Nephron progenitor cell (in vitro differentiated cells): ENCODE results near the gene TMEM236.

Source experiments
- DNase-seq: peaks from one replicate; pipeline ENCODE4 v3.0.0; 2021
- H3K27ac Mint-ChIP-seq: 2 replicates; pipeline ENCODE4 v1.8.0; 2021; ENCODE audit warnings: mild to moderate bottlenecking, moderate library complexity, mixed read lengths
- H3K27me3 Mint-ChIP-seq: 2 replicates; pipeline ENCODE4 v1.8.0; 2021; ENCODE audit warnings: mild to moderate bottlenecking, low read depth, mixed read lengths; ENCODE audit not compliant: poor library complexity
- H3K36me3 Mint-ChIP-seq: 2 replicates; pipeline ENCODE4 v1.8.0; 2021; ENCODE audit warnings: low read depth, mixed read lengths
- H3K4me1 Mint-ChIP-seq: 2 replicates; pipeline ENCODE4 v1.8.0; 2021; ENCODE audit warnings: mixed read lengths
- H3K4me3 Mint-ChIP-seq: 2 replicates; pipeline ENCODE4 v1.8.0; 2021; ENCODE audit warnings: mild to moderate bottlenecking, moderate library complexity, mixed read lengths
- H3K9me3 Mint-ChIP-seq: 2 replicates; pipeline ENCODE4 v1.8.0; 2021; ENCODE audit warnings: mild to moderate bottlenecking, moderate library complexity, mixed read lengths
- TF ChIP-seq, protein P1 (sequence below): fragments of 200-600 bp; sonication (generic); IDR thresholded peaks from 2 replicates; pipeline ENCODE4 v1.5.0; 2021; ENCODE audit warnings: antibody characterized with exemption

Gene TMEM236

DNA sequence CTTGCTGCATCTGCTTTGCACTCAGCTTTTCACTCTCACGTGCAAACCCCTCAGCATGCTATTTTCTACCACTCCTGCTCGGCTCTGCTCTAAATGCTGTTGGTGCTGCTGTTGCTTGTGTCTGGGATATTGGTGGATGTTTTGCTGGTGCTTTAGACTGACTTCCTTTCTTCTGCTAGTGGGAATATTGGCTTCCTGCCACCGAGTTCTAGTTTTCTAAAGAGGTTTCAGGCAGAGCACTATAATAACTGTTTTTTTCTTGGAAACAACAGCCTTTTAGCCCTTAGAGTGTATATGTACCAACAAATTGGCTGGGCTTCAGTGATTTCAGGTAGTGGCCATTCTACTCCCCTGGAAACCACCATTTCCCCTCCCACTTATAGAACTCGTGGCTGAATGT, 27.8 kb downstream of the TMEM236 start:
- Mint-ChIP-seq H3K36me3 (no peaks in the 10 kb centered on the region), H3K4me1 (peaks cover 5% of the 10 kb centered on the region), H3K9me3 (no peaks in the 10 kb centered on the region), H3K27me3 (peaks cover 4% of the 10 kb centered on the region), H3K4me3 (no peak overlapping the region), H3K27ac (no peak overlapping the region)
- TF ChIP-seq, protein P1, sequence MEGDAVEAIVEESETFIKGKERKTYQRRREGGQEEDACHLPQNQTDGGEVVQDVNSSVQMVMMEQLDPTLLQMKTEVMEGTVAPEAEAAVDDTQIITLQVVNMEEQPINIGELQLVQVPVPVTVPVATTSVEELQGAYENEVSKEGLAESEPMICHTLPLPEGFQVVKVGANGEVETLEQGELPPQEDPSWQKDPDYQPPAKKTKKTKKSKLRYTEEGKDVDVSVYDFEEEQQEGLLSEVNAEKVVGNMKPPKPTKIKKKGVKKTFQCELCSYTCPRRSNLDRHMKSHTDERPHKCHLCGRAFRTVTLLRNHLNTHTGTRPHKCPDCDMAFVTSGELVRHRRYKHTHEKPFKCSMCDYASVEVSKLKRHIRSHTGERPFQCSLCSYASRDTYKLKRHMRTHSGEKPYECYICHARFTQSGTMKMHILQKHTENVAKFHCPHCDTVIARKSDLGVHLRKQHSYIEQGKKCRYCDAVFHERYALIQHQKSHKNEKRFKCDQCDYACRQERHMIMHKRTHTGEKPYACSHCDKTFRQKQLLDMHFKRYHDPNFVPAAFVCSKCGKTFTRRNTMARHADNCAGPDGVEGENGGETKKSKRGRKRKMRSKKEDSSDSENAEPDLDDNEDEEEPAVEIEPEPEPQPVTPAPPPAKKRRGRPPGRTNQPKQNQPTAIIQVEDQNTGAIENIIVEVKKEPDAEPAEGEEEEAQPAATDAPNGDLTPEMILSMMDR: no peak
- DNase-seq: no peak

DNA sequence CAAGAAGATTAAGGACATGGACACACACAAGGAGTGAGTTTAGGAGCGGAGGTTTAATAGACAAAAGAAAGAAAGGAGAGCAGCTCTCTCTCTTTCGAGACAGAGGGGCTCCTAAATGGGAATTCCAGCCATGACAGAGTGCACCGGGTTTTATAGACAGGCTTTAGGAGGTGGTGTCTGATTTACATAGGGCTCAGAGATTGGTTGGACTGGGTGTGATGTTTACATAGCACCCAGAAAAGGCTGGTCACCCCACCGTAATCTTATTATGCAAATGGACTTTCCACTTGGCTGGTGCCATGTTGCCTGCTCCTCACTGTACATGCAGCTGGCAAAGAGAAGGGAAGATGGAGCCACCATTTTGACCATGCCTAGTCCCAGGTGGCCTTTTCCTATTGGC, 28.7 kb downstream of the TMEM236 start:
- H3K27me3 Mint-ChIP-seq: peaks cover 4% of the 10 kb centered on the region
- H3K27ac Mint-ChIP-seq: no peak overlapping the region
- TF ChIP-seq, protein P1: no peak
- H3K4me1 Mint-ChIP-seq: peaks cover 5% of the 10 kb centered on the region
- H3K9me3 Mint-ChIP-seq: no peaks in the 10 kb centered on the region
- DNase-seq: no peak
- H3K4me3 Mint-ChIP-seq: no peak overlapping the region
- no peaks in the 10 kb centered on the region for H3K36me3 Mint-ChIP-seq

DNA sequence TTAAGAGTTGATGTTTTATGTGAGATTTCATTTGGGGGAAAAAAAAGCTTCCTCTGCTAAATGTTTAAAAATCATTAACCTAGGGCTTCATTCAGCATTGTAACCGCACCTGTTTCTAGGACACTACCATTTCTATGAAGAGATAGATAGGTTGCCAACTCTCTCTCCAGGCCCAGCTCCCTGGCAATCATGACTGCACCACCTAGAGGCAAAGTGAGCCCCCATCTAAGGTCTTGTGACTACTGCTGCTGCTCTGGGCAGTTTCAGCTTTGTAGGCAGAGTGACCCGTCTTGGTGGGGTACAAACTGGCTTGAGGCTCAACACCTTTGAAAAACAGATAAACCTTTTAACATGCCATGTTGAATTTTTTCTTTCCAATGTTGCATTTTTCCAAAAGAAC, 29.9 kb downstream of the TMEM236 start:
- peaks cover 6% of the 10 kb centered on the region for H3K27me3 Mint-ChIP-seq
- no peak for DNase-seq
- H3K9me3 Mint-ChIP-seq: no peaks in the 10 kb centered on the region
- H3K36me3 Mint-ChIP-seq: no peaks in the 10 kb centered on the region
- TF ChIP-seq, protein P1: no peak
- H3K27ac Mint-ChIP-seq: no peak overlapping the region
- H3K4me1 Mint-ChIP-seq: peaks cover 5% of the 10 kb centered on the region
- no peak overlapping the region for H3K4me3 Mint-ChIP-seq

DNA sequence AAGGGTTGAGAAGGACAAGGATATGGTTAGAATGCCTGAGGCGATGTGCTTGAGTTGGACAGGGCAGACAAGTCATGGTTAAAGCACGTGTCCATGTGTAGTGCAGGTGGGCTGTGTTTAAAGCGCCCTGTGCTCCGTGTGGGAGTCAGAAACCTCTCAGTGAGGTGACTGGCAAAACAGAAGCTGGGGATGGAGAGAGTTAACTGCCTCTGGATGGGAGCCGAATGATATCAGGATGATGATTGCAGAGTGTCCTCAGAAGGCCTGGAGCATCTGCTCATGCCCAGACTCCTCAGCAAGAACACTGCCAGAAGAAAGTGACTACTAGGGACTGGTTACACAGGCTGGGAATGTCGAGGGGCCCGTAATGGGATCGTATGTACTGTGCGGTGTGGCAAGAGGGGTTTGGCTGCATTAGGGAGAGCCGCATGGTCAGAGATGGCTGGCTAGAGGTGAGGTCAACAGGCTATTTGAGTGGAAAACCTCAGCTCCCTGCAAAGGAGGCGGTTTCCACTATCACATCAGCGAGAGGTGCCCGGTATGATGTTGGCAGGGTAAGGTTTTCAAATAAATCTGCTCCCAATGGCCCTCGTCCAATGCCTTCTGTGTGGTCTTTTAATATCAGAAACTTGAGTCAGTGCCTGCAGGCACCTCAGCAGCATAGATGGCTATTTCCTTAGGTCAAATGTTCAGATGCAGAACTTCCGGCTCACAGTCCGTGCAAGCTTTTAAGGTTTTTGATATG, 31.1 kb downstream of the TMEM236 start:
- Mint-ChIP-seq H3K27me3 (peaks cover 6% of the 10 kb centered on the region), H3K4me3 (no peak overlapping the region), H3K27ac (no peak overlapping the region), H3K9me3 (no peaks in the 10 kb centered on the region), H3K4me1 (peaks cover 5% of the 10 kb centered on the region), H3K36me3 (no peaks in the 10 kb centered on the region)
- TF ChIP-seq, protein P1: no peak
- DNase-seq: no peak

DNA sequence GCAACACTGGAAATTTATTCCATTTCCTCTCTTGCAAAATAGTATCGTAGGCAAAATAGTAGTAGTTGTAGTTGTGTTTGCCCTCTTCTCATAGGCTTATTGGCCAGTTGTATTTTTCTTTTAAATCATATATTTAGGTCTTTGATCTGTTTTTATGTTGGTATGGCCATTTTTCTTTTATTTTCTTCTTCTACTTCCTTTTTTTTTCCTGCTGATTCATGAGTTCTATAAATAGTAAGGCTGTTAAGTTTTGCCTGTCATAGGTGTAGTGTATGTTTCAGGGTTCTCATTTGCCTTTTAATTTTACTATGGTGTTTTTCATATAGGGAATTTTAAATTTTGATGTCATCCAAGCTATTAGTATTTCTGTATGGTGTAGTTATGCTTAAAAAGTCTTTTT, 31.8 kb downstream of the TMEM236 start:
- no peak for DNase-seq
- TF ChIP-seq, protein P1: no peak
- Mint-ChIP-seq H3K27me3 (peaks cover 6% of the 10 kb centered on the region), H3K9me3 (no peaks in the 10 kb centered on the region), H3K36me3 (no peaks in the 10 kb centered on the region), H3K4me3 (no peak overlapping the region), H3K27ac (no peak overlapping the region), H3K4me1 (peaks cover 5% of the 10 kb centered on the region)

DNA sequence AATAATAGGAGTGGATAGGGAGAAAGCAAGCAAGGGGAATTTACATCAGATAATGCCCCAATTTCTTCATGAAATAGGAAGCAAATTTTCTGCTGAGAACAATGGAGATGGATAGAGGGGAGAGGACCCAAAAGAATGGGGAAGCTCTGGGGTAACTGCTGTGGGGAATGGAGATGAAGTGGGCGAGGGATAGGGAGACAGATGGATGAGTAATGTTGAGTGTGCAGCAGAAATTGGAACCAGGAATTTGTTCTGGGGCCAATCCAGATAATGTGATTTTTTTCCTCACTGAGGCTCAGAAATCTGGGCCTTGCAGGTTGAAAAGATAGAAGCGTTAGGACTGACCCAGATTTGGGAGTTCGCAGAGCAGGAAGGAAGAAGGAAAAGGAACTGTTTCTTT, 32.7 kb downstream of the TMEM236 start:
- Mint-ChIP-seq H3K4me3 (no peak overlapping the region), H3K4me1 (peaks cover 5% of the 10 kb centered on the region), H3K27ac (no peak overlapping the region), H3K36me3 (no peaks in the 10 kb centered on the region), H3K9me3 (no peaks in the 10 kb centered on the region), H3K27me3 (peaks cover 6% of the 10 kb centered on the region)
- DNase-seq: no peak
- TF ChIP-seq, protein P1: no peak
